Measurements from ENCODE around the gene ADAMTS16. TPM values are rescaled to one million over a fixed set of nuclear protein-coding genes. Genes with fewer than 3 reads are reported as not detected.

ADAMTS16 gene
- total RNA-seq, 3 donors from 2014 or later: 0.15 to 1.3 (median 0.33) TPM

DNA sequence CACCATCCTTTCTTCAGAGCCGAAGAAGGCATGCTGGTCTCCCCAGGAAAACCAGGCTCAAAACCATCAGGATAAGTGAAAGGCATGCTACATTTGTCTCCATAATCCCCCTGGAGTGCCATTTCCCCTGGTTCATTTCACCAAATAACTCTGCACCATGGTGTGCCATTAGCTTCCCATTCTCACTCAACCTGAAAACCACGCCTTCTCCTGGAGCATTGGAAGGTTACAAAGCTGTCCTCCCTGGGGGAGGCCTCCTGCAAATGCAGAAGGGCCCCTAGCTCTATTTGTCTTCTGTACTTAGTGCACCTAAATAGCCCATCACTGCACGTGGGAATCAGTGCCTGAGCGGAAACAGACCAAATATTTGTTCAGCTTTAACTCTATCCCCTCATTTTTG lies 192.2 kb downstream of the ADAMTS16 start:
- intact Hi-C loops (cut with DNase I; ENCODE audit: low total_unique reads): no loop called here
- Histone ChIP-seq H3K4me1 (no peaks in the 10 kb centered on the region), H3K9me3 (no peaks in the 10 kb centered on the region), H3K27me3 (no peaks in the 10 kb centered on the region), H3K4me3 (no peak overlapping the region), H3K27ac (no peak overlapping the region), H3K36me3 (no peaks in the 10 kb centered on the region)
- TF ChIP-seq, protein P1, sequence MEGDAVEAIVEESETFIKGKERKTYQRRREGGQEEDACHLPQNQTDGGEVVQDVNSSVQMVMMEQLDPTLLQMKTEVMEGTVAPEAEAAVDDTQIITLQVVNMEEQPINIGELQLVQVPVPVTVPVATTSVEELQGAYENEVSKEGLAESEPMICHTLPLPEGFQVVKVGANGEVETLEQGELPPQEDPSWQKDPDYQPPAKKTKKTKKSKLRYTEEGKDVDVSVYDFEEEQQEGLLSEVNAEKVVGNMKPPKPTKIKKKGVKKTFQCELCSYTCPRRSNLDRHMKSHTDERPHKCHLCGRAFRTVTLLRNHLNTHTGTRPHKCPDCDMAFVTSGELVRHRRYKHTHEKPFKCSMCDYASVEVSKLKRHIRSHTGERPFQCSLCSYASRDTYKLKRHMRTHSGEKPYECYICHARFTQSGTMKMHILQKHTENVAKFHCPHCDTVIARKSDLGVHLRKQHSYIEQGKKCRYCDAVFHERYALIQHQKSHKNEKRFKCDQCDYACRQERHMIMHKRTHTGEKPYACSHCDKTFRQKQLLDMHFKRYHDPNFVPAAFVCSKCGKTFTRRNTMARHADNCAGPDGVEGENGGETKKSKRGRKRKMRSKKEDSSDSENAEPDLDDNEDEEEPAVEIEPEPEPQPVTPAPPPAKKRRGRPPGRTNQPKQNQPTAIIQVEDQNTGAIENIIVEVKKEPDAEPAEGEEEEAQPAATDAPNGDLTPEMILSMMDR (IDR thresholded peaks at IDR 0.05): no peak
- TF ChIP-seq POLR2AphosphoS5 (IDR thresholded peaks at IDR 0.05) (no peak), POLR2A (IDR thresholded peaks at IDR 0.05) (no peak)
- DNase-seq (ENCODE audit: low spot score in 2 of 2): no peak

DNA sequence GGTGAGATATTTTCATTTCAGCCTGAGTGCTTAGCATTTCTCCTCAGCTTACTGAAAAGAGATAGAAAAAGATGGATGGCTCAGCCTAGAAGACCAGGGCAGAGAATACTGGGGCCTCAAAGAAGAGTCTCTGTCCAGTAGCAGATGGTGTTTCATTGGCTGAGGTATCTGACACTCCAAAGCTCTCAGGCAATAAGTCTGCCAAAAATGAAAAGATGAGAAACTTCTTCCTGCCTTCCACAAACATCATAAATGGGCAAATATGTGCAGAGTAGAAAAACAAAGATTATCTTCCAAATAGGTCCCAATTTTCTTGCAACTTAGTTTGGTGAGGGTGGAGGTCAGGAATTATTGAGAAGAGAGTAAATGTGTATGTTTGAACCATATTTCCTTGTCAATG lies 195.0 kb downstream of the ADAMTS16 start:
- H3K4me1 ChIP-seq: no peaks in the 10 kb centered on the region
- no peak for DNase-seq (ENCODE audit: low spot score in 2 of 2)
- H3K4me3 ChIP-seq: no peak overlapping the region
- intact Hi-C loops (cut with DNase I; ENCODE audit: low total_unique reads): no loop called here
- no peak overlapping the region for H3K27ac ChIP-seq
- TF ChIP-seq, protein P1 (IDR thresholded peaks at IDR 0.05): no peak
- TF ChIP-seq POLR2A (IDR thresholded peaks at IDR 0.05): no peak
- no peak for TF ChIP-seq POLR2AphosphoS5 (IDR thresholded peaks at IDR 0.05)
- no peaks in the 10 kb centered on the region for H3K27me3 ChIP-seq
- no peaks in the 10 kb centered on the region for H3K9me3 ChIP-seq
- no peaks in the 10 kb centered on the region for H3K36me3 ChIP-seq

DNA sequence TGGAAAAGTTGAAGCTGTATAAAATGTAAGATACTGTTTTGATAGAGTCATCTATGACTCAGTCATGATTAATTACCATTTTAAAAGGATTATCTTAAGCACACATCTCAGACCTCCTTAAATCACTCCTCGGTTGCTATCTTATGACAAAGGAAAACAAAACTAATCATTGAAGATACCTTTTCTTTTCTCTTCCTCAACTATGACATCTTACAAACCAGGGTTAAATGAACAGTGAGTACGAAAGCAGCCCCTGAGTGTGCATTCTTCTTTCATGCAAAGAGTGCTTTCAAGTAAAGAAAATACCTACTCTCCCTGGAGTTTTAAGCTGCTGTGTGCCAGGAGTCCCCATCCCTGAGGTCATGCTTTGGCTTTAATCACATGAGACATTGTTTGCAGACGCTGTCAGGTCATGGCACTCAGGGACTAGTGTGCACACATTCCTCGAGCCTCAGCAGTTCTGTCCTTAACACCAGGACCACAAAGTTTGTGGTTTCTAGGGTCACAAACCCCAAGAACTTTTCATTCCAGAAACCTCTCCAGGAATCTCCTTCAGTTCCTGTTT lies 195.7 kb downstream of the ADAMTS16 start:
- H3K36me3 ChIP-seq: no peaks in the 10 kb centered on the region
- DNase-seq (ENCODE audit: low spot score in 2 of 2): no peak
- H3K4me3 ChIP-seq: no peak overlapping the region
- H3K4me1 ChIP-seq: no peaks in the 10 kb centered on the region
- H3K9me3 ChIP-seq: no peaks in the 10 kb centered on the region
- no peaks in the 10 kb centered on the region for H3K27me3 ChIP-seq
- TF ChIP-seq POLR2AphosphoS5 (IDR thresholded peaks at IDR 0.05) (no peak), POLR2A (IDR thresholded peaks at IDR 0.05) (no peak)
- TF ChIP-seq, protein P1 (IDR thresholded peaks at IDR 0.05): no peak
- intact Hi-C loops (cut with DNase I; ENCODE audit: low total_unique reads): no loop called here
- H3K27ac ChIP-seq: no peak overlapping the region

DNA sequence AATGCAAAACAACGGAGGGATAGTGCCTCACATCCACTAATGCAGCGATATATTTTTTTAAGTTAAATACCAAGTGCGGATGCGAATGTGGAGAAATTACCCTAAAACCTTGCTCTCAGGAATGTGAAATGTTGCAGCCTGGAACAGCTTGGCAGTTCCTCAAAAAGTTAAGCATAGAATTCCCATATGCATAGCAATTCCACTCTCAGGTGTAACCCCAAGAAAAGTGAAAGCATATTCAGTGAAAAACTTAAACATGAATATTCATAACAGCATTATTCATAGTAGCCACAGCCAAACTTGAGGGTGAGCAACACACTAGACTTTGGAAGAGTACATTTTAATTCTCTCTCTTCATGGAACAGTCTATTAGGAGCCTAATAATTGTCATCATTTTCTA lies 199.1 kb downstream of the ADAMTS16 start:
- no peak for DNase-seq (ENCODE audit: low spot score in 2 of 2)
- Histone ChIP-seq H3K27me3 (no peaks in the 10 kb centered on the region), H3K36me3 (no peaks in the 10 kb centered on the region), H3K4me3 (no peak overlapping the region), H3K27ac (peak overlapping the region in 1 of 2 donors; percentile 52), H3K9me3 (no peaks in the 10 kb centered on the region), H3K4me1 (no peaks in the 10 kb centered on the region)
- intact Hi-C loops (cut with DNase I; ENCODE audit: low total_unique reads): no loop called here
- TF ChIP-seq POLR2A (IDR thresholded peaks at IDR 0.05) (no peak), POLR2AphosphoS5 (IDR thresholded peaks at IDR 0.05) (no peak)
- TF ChIP-seq, protein P1 (IDR thresholded peaks at IDR 0.05): no peak

DNA sequence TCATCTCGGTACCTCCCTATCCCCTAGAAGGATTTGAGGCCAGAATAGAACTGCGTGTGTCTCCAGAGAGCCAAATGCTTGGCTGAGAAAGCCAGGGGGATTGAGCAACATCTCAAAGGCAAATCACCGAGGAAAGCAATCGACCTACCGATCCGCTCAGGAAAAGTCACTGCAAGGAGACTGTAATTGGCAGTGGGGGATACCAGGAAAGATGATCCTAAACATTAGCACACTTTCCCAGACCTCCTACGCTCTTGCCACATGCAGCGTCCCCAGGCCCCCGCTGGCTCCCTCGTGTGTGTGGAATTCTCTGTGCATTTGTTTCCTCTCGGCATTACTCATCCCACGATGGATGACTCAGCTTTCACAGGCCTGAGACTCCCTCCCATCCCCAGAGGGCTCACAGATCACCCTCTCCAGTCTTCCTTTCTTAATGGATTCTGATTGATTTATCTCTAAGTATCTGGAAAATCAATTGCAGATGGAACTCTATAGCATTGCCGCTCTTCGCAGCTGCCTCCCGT lies 200.1 kb downstream of the ADAMTS16 start:
- Histone ChIP-seq H3K9me3 (no peaks in the 10 kb centered on the region), H3K36me3 (no peaks in the 10 kb centered on the region), H3K27ac (peak overlapping the region; percentile 34 to 52), H3K27me3 (no peaks in the 10 kb centered on the region), H3K4me3 (peak overlapping the region in 1 of 3 donors; percentile 27), H3K4me1 (no peaks in the 10 kb centered on the region)
- TF ChIP-seq, protein P1 (IDR thresholded peaks at IDR 0.05): no peak
- TF ChIP-seq POLR2AphosphoS5 (IDR thresholded peaks at IDR 0.05): peak in 2 of 3 donors; percentile 51 to 63
- peak in 1 of 2 donors; percentile 72 for DNase-seq (ENCODE audit: low spot score in 2 of 2)
- intact Hi-C loops (cut with DNase I; ENCODE audit: low total_unique reads): no loop called here
